IMR-90 (cell line): Measurements from ENCODE around the gene CCDC30.

Experiments
- BHLHE40 ChIP-seq: fragments of 150-350 bp; IDR thresholded peaks from 2 replicates; pipeline ENCODE4 v1.6.1; 2016; ENCODE audit warnings: mild to moderate bottlenecking, low read depth, low read length
- CTCF ChIP-seq: conservative IDR thresholded peaks from 2 replicates; pipeline ENCODE4 v1.5.1; 2012; ENCODE audit warnings: mild to moderate bottlenecking, low read depth, low read length, improper control_type of control experiment
- MAFK ChIP-seq: IDR thresholded peaks from 2 replicates; pipeline ENCODE4 v1.6.1; 2012; ENCODE audit warnings: low read depth, low read length, improper control_type of control experiment
- MXI1 ChIP-seq: IDR thresholded peaks from 2 replicates; pipeline ENCODE4 v1.6.1; 2012; ENCODE audit warnings: low read depth, mild to moderate bottlenecking, low read length, moderate library complexity, borderline replicate concordance
- POLR2A ChIP-seq: IDR thresholded peaks from 2 replicates; pipeline ENCODE4 v1.6.1; 2012; ENCODE audit warnings: mild to moderate bottlenecking, low read depth, low read length
- SMC3 ChIP-seq: fragments of 150-350 bp; IDR thresholded peaks from 2 replicates; pipeline ENCODE4 v1.6.1; 2016; ENCODE audit warnings: low read depth, mild to moderate bottlenecking, antibody characterized with exemption, low read length, moderate library complexity
- TF ChIP-seq, protein P1 (sequence below): fragments of 150-350 bp; IDR thresholded peaks from 2 replicates; pipeline ENCODE4 v1.6.1; 2016; ENCODE audit warnings: low read depth, mild to moderate bottlenecking, low read length, moderate library complexity, borderline replicate concordance

DNA sequence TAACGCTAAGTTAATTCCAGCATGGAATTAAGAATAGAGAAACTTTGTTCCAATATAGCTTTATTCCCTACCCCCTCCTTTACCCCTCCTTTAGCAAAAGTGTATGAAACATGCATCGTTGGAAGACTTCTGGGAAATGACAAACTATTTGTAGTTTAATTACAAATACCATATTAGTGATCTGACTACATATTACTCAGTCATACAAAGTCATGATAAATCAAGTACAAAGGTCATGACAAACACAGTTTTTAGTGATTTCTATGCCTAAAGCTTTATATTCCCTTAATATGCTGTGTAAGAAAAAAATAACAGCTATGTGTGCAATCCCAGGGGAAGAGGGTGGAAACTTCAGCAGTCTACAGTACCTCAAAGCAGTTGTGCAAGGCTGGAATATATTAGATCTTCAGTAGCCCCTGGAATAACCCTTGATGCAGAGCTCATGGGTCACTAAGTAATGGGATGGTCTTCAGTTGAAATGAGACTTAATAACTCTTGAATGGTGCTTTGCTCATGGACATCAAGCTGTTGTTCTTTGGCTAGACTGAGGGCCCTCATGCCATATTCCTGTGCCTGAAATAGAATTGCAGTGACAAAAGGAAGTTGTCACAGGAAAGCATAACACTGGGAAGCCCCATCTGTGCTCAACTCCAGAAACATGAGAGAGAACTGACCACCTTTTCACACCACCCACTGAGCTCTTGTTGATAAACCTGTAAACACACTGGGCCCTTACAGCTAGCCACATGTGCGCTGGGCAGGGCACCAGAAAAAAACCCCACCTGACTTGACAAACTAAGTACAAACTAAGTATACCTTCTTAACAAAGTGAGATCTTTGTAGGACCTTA is 32.6 kb upstream of the CCDC30 start:
- TF ChIP-seq POLR2A (no peak), CTCF (no peak), SMC3 (no peak), MXI1 (no peak), MAFK (no peak), BHLHE40 (no peak)
- TF ChIP-seq, protein P1, sequence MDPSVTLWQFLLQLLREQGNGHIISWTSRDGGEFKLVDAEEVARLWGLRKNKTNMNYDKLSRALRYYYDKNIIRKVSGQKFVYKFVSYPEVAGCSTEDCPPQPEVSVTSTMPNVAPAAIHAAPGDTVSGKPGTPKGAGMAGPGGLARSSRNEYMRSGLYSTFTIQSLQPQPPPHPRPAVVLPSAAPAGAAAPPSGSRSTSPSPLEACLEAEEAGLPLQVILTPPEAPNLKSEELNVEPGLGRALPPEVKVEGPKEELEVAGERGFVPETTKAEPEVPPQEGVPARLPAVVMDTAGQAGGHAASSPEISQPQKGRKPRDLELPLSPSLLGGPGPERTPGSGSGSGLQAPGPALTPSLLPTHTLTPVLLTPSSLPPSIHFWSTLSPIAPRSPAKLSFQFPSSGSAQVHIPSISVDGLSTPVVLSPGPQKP = no peak
